ENCODE measurements around the gene RNF186.

- no peak for TF ChIP-seq CTCF (IDR thresholded peaks at IDR 0.05)
- TF ChIP-seq EZH2 (IDR thresholded peaks at IDR 0.05; ENCODE audit: borderline replicate concordance, insufficient read depth, low read depth, low read length, poor library complexity, severe bottlenecking) = no peak
Observed at GRCh38 chr1:19846338-19846737, 31.3 kb upstream of the RNF186 start.
